ENCODE results near the gene RFC2. TPM values are rescaled to one million over a fixed set of nuclear protein-coding genes. Genes with fewer than 3 reads are reported as not detected.
"Not testable (repeated sequence)": the region's sequence is repeated elsewhere in the genome, so short reads cannot be mapped to it uniquely, and the experiment has no call there.

RFC2 gene
- total RNA-seq, 1 donor from 2014 or later, result 16.8 TPM

GRCh38 chr7:74258639-74259038 lies 4.4 kb upstream of the RFC2 start:
- H3K4me1 Mint-ChIP-seq (ENCODE audit: low read depth, unreplicated experiment), result peaks cover 6% of the 10 kb centered on the region
- TF ChIP-seq CTCF (IDR thresholded peaks at IDR 0.05; ENCODE audit: partially characterized antibody, unreplicated experiment), result no peak
- H3K27me3 Mint-ChIP-seq (ENCODE audit: unreplicated experiment), result peaks cover 4% of the 10 kb centered on the region
- no peak overlapping the region for H3K4me3 Mint-ChIP-seq (ENCODE audit: unreplicated experiment)
- no peak overlapping the region for H3K27ac Mint-ChIP-seq (ENCODE audit: unreplicated experiment)
- no peak for DNase-seq
- no peaks in the 10 kb centered on the region for H3K36me3 Mint-ChIP-seq (ENCODE audit: unreplicated experiment)
- H3K9me3 Mint-ChIP-seq (ENCODE audit: unreplicated experiment), result peaks cover 3% of the 10 kb centered on the region

GRCh38 chr7:74256491-74257408 lies 2.6 kb upstream of the RFC2 start:
- Mint-ChIP-seq H3K27ac (ENCODE audit: unreplicated experiment) (no peak overlapping the region), H3K9me3 (ENCODE audit: unreplicated experiment) (peaks cover 3% of the 10 kb centered on the region), H3K4me1 (ENCODE audit: low read depth, unreplicated experiment) (no peaks in the 10 kb centered on the region), H3K27me3 (ENCODE audit: unreplicated experiment) (peaks cover 3% of the 10 kb centered on the region), H3K36me3 (ENCODE audit: unreplicated experiment) (no peaks in the 10 kb centered on the region), H3K4me3 (ENCODE audit: unreplicated experiment) (no peak overlapping the region)
- no peak for DNase-seq
- TF ChIP-seq CTCF (IDR thresholded peaks at IDR 0.05; ENCODE audit: partially characterized antibody, unreplicated experiment), result no peak

- not testable (repeated sequence) for H3K27ac Mint-ChIP-seq (ENCODE audit: unreplicated experiment)
These were observed 1.3 kb upstream of the RFC2 start for GRCh38 chr7:74255461-74255860.

GRCh38 chr7:74254858-74255379 lies 720 bp upstream of the RFC2 start:
- no peak for TF ChIP-seq CTCF (IDR thresholded peaks at IDR 0.05; ENCODE audit: partially characterized antibody, unreplicated experiment)
- Mint-ChIP-seq H3K4me1 (ENCODE audit: low read depth, unreplicated experiment) (no peaks in the 10 kb centered on the region), H3K36me3 (ENCODE audit: unreplicated experiment) (no peaks in the 10 kb centered on the region), H3K27me3 (ENCODE audit: unreplicated experiment) (peaks cover 7% of the 10 kb centered on the region), H3K9me3 (ENCODE audit: unreplicated experiment) (peaks cover 6% of the 10 kb centered on the region), H3K4me3 (ENCODE audit: unreplicated experiment) (peak overlapping the region; percentile 90), H3K27ac (ENCODE audit: unreplicated experiment) (peak overlapping the region; percentile 85)
- DNase-seq, result no peak

More at GRCh38 chr7:74255461-74255860, 1.3 kb upstream of the RFC2 start:
- not testable (repeated sequence) for H3K36me3 Mint-ChIP-seq (ENCODE audit: unreplicated experiment); DNase-seq; H3K4me1 Mint-ChIP-seq (ENCODE audit: low read depth, unreplicated experiment); H3K27me3 Mint-ChIP-seq (ENCODE audit: unreplicated experiment); H3K9me3 Mint-ChIP-seq (ENCODE audit: unreplicated experiment)
- H3K4me3 Mint-ChIP-seq (ENCODE audit: unreplicated experiment), result peak overlapping the region; percentile 38

GRCh38 chr7:74253835-74254128 lies 417 bp downstream of the RFC2 start:
- no peaks in the 10 kb centered on the region for H3K4me1 Mint-ChIP-seq (ENCODE audit: low read depth, unreplicated experiment)
- no peak for DNase-seq
- peaks cover 6% of the 10 kb centered on the region for H3K9me3 Mint-ChIP-seq (ENCODE audit: unreplicated experiment)
- no peak for TF ChIP-seq CTCF (IDR thresholded peaks at IDR 0.05; ENCODE audit: partially characterized antibody, unreplicated experiment)
- peak overlapping the region; percentile 90 for H3K4me3 Mint-ChIP-seq (ENCODE audit: unreplicated experiment)
- H3K27ac Mint-ChIP-seq (ENCODE audit: unreplicated experiment), result no peak overlapping the region
- no peaks in the 10 kb centered on the region for H3K36me3 Mint-ChIP-seq (ENCODE audit: unreplicated experiment)
- peaks cover 9% of the 10 kb centered on the region for H3K27me3 Mint-ChIP-seq (ENCODE audit: unreplicated experiment)

Measured in glutamatergic neuron (in vitro differentiated cells).